ENCODE results near the gene PRKCE.

GRCh38 chr2:46114996-46115395, 463.5 kb downstream of the PRKCE start:
- TF ChIP-seq, protein P1, sequence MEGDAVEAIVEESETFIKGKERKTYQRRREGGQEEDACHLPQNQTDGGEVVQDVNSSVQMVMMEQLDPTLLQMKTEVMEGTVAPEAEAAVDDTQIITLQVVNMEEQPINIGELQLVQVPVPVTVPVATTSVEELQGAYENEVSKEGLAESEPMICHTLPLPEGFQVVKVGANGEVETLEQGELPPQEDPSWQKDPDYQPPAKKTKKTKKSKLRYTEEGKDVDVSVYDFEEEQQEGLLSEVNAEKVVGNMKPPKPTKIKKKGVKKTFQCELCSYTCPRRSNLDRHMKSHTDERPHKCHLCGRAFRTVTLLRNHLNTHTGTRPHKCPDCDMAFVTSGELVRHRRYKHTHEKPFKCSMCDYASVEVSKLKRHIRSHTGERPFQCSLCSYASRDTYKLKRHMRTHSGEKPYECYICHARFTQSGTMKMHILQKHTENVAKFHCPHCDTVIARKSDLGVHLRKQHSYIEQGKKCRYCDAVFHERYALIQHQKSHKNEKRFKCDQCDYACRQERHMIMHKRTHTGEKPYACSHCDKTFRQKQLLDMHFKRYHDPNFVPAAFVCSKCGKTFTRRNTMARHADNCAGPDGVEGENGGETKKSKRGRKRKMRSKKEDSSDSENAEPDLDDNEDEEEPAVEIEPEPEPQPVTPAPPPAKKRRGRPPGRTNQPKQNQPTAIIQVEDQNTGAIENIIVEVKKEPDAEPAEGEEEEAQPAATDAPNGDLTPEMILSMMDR (IDR thresholded peaks at IDR 0.05) = no peak
- no peak for TF ChIP-seq POLR2A (IDR thresholded peaks at IDR 0.05)

All from sigmoid colon (tissue), 3 donors.